HG03439 (cell line): ENCODE data around the gene CD34.
"Not testable (repeated sequence)": the region's sequence is repeated elsewhere in the genome, so short reads cannot be mapped to it uniquely, and the experiment has no call there.

Experiments
- ATAC-seq: cut with Tn5 transposase; IDR thresholded peaks from one replicate; pipeline ENCODE4 v1.9.1; 2021; ENCODE audit warnings: mild to moderate bottlenecking, moderate library complexity; ENCODE audit not compliant: unreplicated experiment

Gene CD34

GRCh38 chr1:207933205-207933800 is 22.4 kb upstream of the CD34 start:
- no peak for ATAC-seq

DNA sequence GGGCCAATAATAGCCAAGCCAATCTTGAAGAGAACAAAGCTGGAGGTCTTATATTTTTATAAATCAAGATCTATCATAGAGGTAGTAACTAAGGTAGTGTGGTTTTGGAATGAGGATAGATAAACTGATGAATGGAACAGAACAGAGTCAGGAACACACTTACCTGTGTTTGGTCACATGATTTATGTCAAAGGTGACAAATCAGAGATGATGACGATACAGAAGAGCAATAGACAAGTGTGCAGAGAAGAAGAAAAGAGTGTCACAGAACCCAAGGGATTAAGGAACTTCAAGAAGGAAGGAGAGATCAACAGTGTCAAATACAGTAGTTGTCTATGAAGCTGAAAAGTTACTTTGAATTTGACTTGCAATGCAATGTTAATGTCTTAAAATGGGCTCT is 16.1 kb upstream of the CD34 start:
- ATAC-seq: no peak

GRCh38 chr1:207925969-207926368 is 15.0 kb upstream of the CD34 start:
- ATAC-seq: not testable (repeated sequence)

- no peak for ATAC-seq
Measured at GRCh38 chr1:207925210-207925609, 14.3 kb upstream of the CD34 start.

- ATAC-seq: no peak
Measured at GRCh38 chr1:207923561-207923960, 12.6 kb upstream of the CD34 start.

DNA sequence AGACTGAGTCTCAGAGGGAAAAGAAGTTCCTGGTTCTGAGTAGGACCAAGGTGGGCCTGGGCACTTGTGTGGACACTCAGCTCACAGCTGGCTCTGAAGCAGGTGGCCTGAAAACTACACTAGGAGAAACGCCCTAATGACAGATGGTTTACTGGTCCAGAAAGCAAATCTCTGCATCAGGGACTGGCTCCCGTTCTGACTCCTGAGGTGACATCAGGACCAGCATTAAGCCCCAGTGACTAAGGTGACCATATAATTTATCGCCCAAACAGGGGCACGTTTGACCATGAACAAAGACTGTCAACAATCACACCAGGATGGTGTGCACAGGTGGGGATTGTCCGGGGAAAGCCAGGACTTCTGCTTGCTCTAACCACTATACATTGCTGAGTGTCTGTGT is 12.2 kb upstream of the CD34 start:
- no peak for ATAC-seq

- ATAC-seq: no peak
Measured at GRCh38 chr1:207922554-207922953, 11.6 kb upstream of the CD34 start.

DNA sequence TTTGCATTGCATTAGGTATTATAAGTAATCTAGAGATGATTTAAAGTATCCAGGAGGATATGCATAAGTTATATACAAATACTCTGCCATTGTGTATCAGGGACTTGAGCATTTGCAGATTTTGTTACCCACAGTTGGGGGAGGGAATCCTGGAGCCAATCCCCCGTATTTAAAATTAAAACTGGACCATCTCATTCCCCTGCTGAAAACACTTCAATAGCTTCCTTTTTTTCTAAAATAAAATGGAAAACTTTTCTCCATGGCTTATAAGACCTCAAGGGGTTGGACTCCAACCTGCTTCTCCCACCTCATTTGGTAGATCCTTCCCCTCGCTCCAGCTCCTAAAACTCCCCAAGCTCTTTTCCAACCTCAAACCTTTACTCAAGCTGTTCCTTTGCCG is 10.4 kb upstream of the CD34 start:
- no peak for ATAC-seq

DNA sequence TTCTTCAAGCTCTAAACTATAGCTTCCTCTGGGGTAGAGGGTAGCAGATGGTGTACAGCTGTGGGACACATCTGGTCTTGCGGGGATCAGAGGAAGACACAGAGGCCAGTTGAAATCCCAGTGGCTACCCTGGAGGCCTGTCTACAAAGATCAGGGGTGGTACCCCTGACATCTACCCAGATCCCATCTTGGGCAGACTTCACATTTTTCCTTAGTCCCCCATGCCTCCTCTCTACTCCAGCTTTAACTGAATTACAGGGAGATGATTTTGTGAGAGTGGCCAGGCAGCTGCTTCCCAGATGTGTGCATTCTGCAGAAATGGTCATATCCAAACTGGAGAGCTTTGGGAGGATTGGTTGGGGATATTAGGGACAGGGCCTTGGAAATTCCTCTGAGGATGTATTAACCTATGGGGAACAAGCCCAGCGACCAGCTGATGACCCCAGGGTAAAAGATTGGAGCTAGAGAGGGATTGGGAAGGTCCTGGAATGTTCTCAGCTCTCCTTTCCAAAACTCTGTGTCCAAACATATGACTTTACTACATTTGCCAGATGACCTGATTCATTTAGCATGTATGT is 9.6 kb upstream of the CD34 start:
- no peak for ATAC-seq

- no peak for ATAC-seq
Measured at GRCh38 chr1:207919523-207920170, 8.7 kb upstream of the CD34 start.

DNA sequence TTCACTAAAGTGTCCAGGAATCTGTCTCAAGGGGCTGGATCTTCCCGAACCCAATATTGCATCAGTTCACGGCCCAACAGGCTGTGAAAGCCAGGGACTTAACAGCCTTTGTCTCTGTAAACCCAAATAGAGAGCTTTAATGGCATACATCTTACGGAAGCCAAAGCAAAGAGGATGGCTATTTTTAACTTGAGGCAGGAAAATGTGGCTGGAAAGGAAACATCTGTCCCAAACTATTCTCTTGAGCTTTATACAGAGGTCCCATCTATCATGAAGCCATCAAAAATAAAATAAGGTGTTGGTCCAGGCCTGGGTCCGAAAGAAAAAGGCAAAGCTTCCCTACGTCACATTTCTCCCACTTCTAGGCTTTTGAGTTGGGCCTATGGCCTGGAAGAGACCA is 7.7 kb upstream of the CD34 start:
- ATAC-seq: no peak

DNA sequence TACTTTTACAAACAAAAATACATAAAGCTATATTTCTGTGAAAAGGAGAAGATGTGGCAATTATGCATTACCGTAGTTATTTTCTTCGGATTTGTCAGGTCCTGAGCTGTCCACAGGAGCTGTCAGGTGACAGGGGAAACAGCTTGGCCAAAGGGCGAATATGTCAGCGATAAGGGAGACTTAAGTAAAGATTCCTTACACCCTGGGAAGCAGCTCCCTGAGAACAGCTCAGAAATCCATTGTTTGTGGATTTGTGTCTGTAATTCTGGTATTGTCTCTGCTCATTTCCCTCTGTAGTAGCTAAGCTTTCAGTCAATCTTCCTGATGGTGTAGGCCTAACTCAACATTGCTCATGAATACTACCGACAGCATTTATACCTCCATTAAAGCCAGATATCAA is 7.1 kb upstream of the CD34 start:
- no peak for ATAC-seq

GRCh38 chr1:207917080-207917479 is 6.2 kb upstream of the CD34 start:
- ATAC-seq: no peak

GRCh38 chr1:207913951-207914350 is 3.0 kb upstream of the CD34 start:
- ATAC-seq: no peak

DNA sequence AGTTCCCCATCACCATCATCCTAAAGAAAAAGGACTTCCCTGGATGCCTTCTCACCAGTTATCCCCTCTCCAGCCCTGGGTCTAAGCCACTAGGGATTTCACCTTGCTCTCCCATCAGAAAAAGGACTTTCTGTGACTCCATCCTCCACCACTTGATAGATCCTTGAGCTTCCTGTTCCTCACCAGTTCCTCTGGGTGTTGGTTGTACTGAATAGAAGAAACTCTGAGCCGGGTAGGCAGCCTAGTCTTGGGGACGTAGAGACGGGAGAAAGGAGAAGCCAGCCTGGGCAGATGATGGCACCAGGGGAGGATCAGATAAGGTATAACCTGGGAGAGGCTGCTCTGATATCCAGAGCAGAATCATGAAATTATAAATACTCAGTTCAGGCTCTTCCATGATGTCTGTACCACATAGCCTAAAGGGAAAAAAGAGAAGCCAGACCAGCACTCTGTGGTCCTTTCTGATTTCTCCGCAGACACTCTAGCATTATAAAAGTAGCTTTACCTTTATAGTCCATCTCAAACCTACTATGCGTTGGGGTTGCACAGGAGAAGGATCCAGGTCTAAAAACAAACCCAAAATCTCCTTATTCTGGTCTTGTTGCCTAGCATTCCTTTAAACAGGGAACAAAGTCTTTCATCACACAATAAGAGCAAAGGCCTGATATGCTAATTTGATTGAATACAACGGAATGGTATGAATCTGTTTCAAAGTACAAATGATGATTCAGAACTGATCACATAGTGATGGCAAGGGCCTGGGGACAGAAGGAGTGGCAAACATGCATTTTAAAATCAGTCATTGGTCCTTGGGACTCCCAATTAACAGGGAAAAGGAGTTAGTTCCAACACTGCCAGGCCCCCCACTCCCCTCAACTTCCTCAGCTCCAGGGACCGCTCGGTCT is 1.2 kb upstream of the CD34 start:
- ATAC-seq: no peak

DNA sequence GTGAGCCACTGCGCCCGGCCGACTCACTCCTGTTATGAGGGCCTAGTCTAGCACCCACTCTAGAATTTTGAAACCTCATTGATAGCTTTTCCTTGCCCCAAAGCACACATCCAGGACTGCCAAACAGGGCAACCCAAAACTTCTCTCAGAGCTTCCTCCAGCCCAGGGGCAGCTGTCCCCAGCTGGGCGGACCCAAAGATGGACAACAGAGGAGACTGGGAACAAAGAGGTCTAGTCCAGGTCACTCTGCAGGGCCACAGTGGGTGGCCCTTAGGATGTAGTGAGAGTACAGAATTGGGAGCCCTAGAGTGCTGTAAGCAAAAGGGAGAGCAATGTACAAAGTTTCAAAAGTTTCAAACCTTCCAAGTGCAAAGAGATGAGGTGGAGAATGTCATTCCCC is 1.2 kb downstream of the CD34 start:
- ATAC-seq: no peak

- ATAC-seq: no peak
Measured at GRCh38 chr1:207908107-207908734, 2.7 kb downstream of the CD34 start.

GRCh38 chr1:207904391-207904790 is 6.5 kb downstream of the CD34 start:
- no peak for ATAC-seq

GRCh38 chr1:207903767-207904166 is 7.2 kb downstream of the CD34 start:
- ATAC-seq: no peak

- no peak for ATAC-seq
Measured at GRCh38 chr1:207903053-207903452, 7.9 kb downstream of the CD34 start.

DNA sequence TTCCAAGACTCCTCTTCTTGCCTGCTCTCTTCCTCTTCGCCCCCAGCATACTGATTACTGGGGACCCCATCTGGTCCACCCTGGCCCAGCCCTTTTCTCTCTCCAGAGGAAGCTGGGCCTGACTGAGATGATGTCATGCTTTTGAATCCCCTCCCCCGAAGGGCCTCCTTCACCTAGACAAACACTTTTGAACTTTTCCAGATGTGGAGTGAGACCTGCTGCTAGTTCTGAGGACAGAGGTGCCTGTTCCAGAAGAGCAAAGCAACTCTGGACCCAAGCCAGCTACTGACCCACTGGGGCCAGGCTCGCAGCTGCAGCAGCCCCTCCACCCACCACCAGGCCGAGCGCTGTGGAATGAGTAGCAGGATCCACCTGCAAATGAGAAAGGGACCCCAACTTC is 8.4 kb downstream of the CD34 start:
- no peak for ATAC-seq
